ENCODE measurements around the gene SPSB1.

SPSB1 gene

DNA sequence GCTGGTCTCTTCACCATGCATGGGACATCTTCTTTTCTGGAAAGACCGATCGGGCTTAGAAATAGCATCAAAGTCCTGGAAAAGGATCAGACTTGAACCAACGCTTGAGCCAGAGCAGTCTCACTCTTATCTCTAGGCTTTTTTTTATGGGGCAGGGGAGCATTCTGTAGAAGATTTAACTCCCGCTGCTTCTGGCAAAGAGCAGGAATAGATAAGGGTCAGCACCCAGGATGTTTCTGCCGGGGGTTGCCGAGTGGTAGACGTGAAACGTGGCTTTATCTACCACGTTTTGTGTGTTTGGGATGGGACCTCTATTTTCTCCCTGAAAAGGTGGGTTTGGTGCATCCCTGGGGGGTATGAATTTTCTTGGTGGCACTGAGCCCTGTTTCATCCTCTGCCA lies 18.8 kb downstream of the SPSB1 start:
- TF ChIP-seq, protein P1, sequence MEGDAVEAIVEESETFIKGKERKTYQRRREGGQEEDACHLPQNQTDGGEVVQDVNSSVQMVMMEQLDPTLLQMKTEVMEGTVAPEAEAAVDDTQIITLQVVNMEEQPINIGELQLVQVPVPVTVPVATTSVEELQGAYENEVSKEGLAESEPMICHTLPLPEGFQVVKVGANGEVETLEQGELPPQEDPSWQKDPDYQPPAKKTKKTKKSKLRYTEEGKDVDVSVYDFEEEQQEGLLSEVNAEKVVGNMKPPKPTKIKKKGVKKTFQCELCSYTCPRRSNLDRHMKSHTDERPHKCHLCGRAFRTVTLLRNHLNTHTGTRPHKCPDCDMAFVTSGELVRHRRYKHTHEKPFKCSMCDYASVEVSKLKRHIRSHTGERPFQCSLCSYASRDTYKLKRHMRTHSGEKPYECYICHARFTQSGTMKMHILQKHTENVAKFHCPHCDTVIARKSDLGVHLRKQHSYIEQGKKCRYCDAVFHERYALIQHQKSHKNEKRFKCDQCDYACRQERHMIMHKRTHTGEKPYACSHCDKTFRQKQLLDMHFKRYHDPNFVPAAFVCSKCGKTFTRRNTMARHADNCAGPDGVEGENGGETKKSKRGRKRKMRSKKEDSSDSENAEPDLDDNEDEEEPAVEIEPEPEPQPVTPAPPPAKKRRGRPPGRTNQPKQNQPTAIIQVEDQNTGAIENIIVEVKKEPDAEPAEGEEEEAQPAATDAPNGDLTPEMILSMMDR (IDR thresholded peaks at IDR 0.05; ENCODE audit: control insufficient read depth, insufficient read depth, low read depth, low read length, missing control alignments): no peak
- DNase-seq (ENCODE audit: low read depth): no peak
- H3K4me3 ChIP-seq (ENCODE audit: control insufficient read depth, low read depth, low read length): no peak overlapping the region

DNA sequence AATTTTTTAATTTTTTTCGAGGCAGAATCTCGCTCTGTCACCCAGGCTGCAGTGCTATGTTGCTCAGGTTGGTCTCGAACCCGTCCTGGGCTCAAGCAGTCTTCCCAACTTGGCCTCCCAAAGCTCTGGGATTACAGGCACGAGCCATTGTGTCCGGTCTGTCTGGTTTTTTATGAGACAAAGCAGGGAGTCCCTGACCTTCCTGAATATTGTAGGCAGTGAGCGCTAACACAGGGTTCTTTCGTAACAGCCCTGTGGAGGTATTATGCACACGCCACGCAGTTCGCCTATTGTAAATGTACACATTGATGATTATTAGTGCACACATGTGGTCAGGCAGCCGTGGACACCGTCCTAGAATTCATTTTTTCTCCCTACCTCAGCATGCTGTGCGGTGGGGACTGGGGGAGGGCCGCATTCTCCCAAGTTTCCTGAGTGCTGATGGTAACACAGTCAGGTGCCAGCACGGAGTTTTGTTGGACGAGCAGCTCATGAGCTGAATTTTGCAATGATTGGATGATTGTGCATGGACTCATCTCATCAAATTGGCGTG lies 19.6 kb downstream of the SPSB1 start:
- no peak overlapping the region for H3K4me3 ChIP-seq (ENCODE audit: control insufficient read depth, low read depth, low read length)
- DNase-seq (ENCODE audit: low read depth): no peak
- TF ChIP-seq, protein P1 (IDR thresholded peaks at IDR 0.05; ENCODE audit: control insufficient read depth, insufficient read depth, low read depth, low read length, missing control alignments): no peak

DNA sequence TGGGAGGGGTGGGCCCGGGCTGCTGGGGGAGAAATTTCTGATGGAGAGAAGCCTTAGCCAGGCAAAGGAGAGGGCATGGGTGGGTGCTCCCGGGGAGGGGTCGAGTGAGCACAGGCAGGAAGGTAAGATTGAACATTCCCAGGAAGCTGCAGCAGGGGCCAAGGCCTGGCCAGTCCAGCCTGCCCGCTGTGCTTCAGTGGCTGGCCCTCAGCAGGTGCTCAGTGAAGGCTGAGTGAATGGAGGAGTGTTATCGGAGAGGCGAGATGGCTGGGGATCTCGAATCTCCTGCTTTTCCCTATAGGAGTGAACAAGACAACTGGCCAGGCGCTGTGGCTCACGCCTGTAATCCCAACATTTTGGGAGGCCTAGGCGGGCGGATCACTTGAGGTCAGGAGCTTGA lies 20.9 kb downstream of the SPSB1 start:
- TF ChIP-seq, protein P1 (IDR thresholded peaks at IDR 0.05; ENCODE audit: control insufficient read depth, insufficient read depth, low read depth, low read length, missing control alignments): no peak
- H3K4me3 ChIP-seq (ENCODE audit: control insufficient read depth, low read depth, low read length): no peak overlapping the region

DNA sequence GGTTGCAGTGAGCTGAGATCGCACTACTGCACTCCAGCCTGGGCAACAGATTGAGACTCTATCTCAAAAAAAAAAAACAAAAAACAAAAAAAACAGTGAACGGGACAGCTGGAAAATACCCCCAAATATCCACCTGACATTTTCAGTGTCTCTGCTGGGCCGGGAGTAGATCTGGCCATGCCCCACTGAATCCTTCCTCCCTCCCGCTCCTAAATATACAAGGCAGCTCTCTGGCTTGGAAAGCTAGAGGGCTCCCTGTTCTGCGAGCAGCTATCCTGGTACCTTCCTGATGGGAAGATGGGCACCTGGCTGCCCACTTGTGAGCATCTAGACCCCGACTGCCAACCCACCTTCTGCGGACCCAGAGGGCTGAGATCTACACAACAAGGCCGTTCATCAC lies 21.4 kb downstream of the SPSB1 start:
- DNase-seq (ENCODE audit: low read depth): no peak
- TF ChIP-seq, protein P1 (IDR thresholded peaks at IDR 0.05; ENCODE audit: control insufficient read depth, insufficient read depth, low read depth, low read length, missing control alignments): no peak
- H3K4me3 ChIP-seq (ENCODE audit: control insufficient read depth, low read depth, low read length): no peak overlapping the region

More for the DNA sequence above, 20.9 kb downstream of the SPSB1 start:
- DNase-seq (ENCODE audit: low read depth): no peak

DNA sequence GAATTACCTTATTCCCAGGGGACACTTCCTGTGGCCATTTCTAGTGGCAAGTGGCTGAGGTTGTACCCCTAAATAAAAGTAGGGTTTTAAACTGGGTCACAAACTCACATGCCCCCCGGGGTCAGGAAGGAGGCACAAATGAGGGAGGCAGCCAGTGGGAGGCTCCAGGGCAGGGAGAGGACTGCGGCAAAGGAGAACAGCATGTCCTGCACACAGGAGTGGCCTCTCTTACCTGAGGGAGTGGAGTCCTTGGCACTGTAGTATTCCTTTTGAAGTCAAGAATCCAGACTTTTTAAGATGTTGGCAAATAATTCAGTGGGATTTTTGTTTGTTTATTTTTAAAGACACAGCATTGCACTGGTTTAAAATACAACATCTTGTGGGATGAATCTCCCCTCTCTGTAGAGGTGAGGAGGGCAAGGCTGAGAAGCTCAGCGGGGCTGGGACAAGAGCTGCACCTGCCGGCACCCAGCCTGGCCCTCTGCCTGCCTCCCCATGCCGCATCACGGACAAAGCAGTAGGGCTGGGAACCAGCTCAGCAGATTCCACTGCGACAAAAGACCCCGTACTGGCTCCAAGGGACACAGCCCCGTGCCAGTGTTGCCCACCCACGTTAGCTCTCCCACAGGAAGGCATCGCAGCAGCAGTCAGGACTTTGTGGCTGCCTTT lies 22.2 kb downstream of the SPSB1 start:
- TF ChIP-seq, protein P1 (IDR thresholded peaks at IDR 0.05; ENCODE audit: control insufficient read depth, insufficient read depth, low read depth, low read length, missing control alignments): no peak
- no peak for DNase-seq (ENCODE audit: low read depth)
- H3K4me3 ChIP-seq (ENCODE audit: control insufficient read depth, low read depth, low read length): no peak overlapping the region

DNA sequence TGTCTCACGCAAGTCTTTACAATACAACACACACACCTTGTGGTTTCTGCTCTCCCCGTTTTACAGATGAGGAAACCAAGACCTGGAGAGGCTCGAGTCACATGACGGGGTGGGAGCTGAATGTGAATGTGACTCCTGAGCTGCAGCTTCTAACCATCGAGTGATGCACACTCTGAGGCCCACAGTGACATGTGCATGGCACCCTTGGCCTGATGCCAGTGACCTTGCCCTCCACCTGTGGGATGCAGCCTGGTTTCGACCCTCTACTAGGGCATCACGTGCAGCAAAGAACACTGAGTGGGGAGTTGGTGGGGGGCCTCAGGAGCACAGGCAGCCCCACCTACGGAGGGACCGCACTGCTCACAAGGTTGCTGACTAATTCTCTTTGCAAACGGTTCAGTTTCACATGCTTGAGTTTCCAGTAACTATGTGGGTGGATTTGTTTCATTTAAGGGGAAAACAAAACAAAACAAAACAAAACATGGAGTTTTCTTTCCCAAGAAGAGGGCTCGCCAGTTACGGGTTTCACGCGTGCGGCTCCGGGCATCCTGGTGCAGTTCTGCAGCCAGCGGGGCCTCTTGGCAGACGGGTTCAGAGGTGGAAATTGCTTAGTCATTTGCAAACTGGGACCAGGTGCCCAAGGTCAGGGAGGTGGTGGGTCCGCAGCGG lies 22.9 kb downstream of the SPSB1 start:
- DNase-seq (ENCODE audit: low read depth): peak; percentile 27

More for the DNA sequence above, 22.9 kb downstream of the SPSB1 start:
- TF ChIP-seq, protein P1 (IDR thresholded peaks at IDR 0.05; ENCODE audit: control insufficient read depth, insufficient read depth, low read depth, low read length, missing control alignments): no peak
- H3K4me3 ChIP-seq (ENCODE audit: control insufficient read depth, low read depth, low read length): no peak overlapping the region

All from AG09309 (cell line).